ENCODE measurements around the gene TMEM178B. TPM values are rescaled to one million over a fixed set of nuclear protein-coding genes. Genes with fewer than 3 reads are reported as not detected.

TMEM178B gene
- total and polyA plus RNA-seq, 2 of the 4 experiments (the other 2 are of a cell fraction) = under 0.01 to 0.05 TPM

DNA sequence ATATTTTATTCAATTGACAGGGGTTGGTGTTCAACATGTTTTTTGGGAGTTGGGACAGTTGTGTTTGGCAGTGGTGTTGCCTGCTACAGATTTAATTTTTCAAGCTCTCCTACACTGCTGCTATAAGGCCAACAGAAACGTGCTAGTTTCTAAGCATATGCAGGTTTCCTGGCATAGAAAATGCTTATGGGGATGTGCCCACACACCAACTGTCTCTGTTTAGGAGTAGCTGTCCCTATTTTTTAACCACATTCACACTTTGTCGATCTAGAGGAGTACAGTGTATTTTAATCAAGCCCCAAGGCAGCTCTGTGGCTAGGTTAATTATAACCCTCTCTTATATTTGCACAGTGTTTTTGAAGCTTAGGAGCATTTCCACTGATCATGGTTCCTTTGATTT, 28.6 kb downstream of the TMEM178B start:
- Histone ChIP-seq H3K4me2 (ENCODE audit: low read depth, low read length) (no peak overlapping the region), H2AFZ (replicated peaks; ENCODE audit: low read length, poor library complexity) (no peak overlapping the region), H3K79me1 (ENCODE audit: low read depth in 1 of 2, low read length in 2 of 2) (no peaks in the 10 kb centered on the region), H2AK9ac (replicated peaks; ENCODE audit: low read depth, low read length, poor library complexity) (no peak overlapping the region), H3K27ac (ENCODE audit: insufficient read depth, low read length) (no peak overlapping the region), H3K14ac (replicated peaks; ENCODE audit: low read depth, low read length) (no peak overlapping the region), H3K27me3 (ENCODE audit: control insufficient read depth, insufficient read depth, low read length) (no peaks in the 10 kb centered on the region), H3K23ac (ENCODE audit: low read depth, low read length) (no peak overlapping the region), H2BK5ac (ENCODE audit: low read depth, low read length, poor library complexity, severe bottlenecking) (no peak overlapping the region), H4K5ac (ENCODE audit: low read depth, low read length) (no peak overlapping the region), H4K20me1 (ENCODE audit: insufficient read depth, low read length) (no peaks in the 10 kb centered on the region), H2BK20ac (ENCODE audit: low read depth, low read length) (no peak overlapping the region), H2BK120ac (ENCODE audit: low read depth, low read length) (no peak overlapping the region), H3K4me1 (ENCODE audit: control insufficient read depth, insufficient read depth, low read length) (no peaks in the 10 kb centered on the region), H2AK5ac (ENCODE audit: low read depth, low read length) (no peak overlapping the region), H4K91ac (ENCODE audit: insufficient read depth, low read depth, low read length) (no peak overlapping the region), H3K9ac (ENCODE audit: low read depth, low read length) (no peak overlapping the region), H4K8ac (ENCODE audit: low read depth in 2 of 2, low read length in 2 of 2) (no peak overlapping the region), H3K18ac (ENCODE audit: low read depth, low read length) (no peak overlapping the region), H3K56ac (ENCODE audit: extremely low read depth, insufficient read depth, low read length) (no peak overlapping the region), H3K4ac (ENCODE audit: low read depth, low read length) (no peak overlapping the region), H3K4me3 (ENCODE audit: insufficient read depth, low read depth, low read length) (no peak overlapping the region), H3K36me3 (ENCODE audit: control insufficient read depth, insufficient read depth, low read length) (no peaks in the 10 kb centered on the region), H3K9me1 (ENCODE audit: insufficient read depth, low read length) (no peaks in the 10 kb centered on the region), H3K9me3 (ENCODE audit: control insufficient read depth, insufficient read depth, low read length) (no peaks in the 10 kb centered on the region), H2BK15ac (ENCODE audit: low read depth, low read length) (no peak overlapping the region)
- ATAC-seq (ENCODE audit: low read depth) (no peak), DNase-seq (no peak)
- dilution Hi-C loops (cut with HindIII; ENCODE audit: low sequenced_read_pairs, unreplicated experiment) (no loop called here), in situ Hi-C loops (cut with MboI; ENCODE audit: low sequenced_read_pairs) (no loop called here), intact Hi-C loops (cut with micrococcal nuclease) (no loop called here)
- CTCF ChIA-PET = no interaction called here
- POLR2A ChIA-PET (ENCODE audit: unreplicated experiment) = no interaction called here
- TF ChIP-seq RAD21 (IDR thresholded peaks at IDR 0.05; ENCODE audit: low read length) (no peak), POLR2A (IDR thresholded peaks at IDR 0.05; ENCODE audit: low read depth, low read length) (no peak), BHLHE40 (IDR thresholded peaks at IDR 0.05; ENCODE audit: low read depth, low read length) (no peak)
- TF ChIP-seq, protein P1, sequence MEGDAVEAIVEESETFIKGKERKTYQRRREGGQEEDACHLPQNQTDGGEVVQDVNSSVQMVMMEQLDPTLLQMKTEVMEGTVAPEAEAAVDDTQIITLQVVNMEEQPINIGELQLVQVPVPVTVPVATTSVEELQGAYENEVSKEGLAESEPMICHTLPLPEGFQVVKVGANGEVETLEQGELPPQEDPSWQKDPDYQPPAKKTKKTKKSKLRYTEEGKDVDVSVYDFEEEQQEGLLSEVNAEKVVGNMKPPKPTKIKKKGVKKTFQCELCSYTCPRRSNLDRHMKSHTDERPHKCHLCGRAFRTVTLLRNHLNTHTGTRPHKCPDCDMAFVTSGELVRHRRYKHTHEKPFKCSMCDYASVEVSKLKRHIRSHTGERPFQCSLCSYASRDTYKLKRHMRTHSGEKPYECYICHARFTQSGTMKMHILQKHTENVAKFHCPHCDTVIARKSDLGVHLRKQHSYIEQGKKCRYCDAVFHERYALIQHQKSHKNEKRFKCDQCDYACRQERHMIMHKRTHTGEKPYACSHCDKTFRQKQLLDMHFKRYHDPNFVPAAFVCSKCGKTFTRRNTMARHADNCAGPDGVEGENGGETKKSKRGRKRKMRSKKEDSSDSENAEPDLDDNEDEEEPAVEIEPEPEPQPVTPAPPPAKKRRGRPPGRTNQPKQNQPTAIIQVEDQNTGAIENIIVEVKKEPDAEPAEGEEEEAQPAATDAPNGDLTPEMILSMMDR (conservative IDR thresholded peaks at IDR 0.05; ENCODE audit: low read depth, low read length) = no peak
- TF ChIP-seq, protein P2, sequence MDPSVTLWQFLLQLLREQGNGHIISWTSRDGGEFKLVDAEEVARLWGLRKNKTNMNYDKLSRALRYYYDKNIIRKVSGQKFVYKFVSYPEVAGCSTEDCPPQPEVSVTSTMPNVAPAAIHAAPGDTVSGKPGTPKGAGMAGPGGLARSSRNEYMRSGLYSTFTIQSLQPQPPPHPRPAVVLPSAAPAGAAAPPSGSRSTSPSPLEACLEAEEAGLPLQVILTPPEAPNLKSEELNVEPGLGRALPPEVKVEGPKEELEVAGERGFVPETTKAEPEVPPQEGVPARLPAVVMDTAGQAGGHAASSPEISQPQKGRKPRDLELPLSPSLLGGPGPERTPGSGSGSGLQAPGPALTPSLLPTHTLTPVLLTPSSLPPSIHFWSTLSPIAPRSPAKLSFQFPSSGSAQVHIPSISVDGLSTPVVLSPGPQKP (IDR thresholded peaks at IDR 0.05; ENCODE audit: borderline replicate concordance, low read depth, low read length) = no peak
- no TSS peak for BruUV-seq (replicated peaks)
- WGBS, 2 experiments (ENCODE audit: extremely low coverage in 2 of 2, insufficient read length in 1 of 2) = no CpG with 5 or more reads among the region's 2 CpGs

Measured in IMR-90 (cell line).